NCI-H128 (cell line): ENCODE data around the gene TBRG4.

Source experiments
- DNase-seq: peaks from one replicate; lab custom pipeline; 2025; ENCODE audit not compliant: unreplicated experiment; lab: John Stamatoyannopoulos, UW

The TBRG4 gene

DNA sequence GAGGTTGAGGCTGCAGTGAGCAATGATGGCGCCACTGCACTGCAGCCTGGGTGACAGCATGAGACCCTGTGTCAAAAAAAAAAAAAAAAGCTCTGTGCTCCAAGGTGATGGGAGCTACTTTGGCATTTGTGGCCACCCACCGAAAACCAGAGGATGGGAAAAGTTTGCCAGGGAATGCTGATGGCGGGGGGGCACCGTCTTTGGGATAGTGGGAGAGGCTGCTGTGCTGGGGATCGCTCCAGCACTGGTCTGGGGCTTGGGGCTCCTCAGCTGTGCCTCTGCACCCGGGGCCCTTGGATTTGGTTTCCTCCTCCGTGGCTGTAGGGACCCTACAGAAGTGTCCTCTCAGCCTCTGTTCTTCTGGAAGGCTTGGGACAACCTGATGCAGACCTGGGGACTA, 34.4 kb upstream of the TBRG4 start:
- no peak for DNase-seq

DNA sequence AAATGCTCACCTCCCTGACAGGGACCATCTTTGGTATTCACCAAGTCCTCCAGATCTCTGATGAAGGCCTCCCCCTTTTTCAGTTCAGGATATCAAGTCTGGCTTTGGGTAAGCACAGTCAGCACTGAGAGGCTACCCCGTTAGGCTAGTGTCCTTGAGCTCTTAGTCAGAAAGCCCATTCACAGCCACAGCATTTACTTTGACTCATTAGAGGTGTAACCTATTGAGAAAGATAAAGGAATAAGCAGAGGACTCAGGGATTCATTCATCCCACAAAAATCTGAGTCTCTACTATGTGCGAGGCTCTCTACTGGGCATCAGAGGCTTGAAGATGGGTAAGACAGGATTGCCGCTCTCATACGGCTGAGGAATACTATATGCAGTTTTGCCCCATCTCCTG, 32.1 kb upstream of the TBRG4 start:
- no peak for DNase-seq

DNA sequence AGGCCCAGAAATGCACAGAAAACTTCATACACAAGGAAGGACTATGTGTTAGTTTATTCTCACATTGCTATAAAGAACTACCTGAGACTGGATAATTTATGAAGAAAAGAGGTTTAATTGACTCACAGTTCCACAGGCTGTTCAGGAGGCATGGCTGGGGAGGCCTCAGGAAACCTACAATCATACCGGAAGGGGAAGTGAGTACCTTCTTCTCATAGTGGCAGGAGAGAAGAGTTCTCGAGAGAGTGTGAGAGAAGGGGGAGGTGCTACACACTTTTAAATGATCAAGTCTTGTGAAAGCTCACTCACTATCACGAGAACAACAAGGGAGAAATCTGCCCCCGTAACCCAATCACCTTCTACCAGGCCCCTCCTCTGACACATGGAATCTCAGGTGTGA, 29.3 kb upstream of the TBRG4 start:
- no peak for DNase-seq

DNA sequence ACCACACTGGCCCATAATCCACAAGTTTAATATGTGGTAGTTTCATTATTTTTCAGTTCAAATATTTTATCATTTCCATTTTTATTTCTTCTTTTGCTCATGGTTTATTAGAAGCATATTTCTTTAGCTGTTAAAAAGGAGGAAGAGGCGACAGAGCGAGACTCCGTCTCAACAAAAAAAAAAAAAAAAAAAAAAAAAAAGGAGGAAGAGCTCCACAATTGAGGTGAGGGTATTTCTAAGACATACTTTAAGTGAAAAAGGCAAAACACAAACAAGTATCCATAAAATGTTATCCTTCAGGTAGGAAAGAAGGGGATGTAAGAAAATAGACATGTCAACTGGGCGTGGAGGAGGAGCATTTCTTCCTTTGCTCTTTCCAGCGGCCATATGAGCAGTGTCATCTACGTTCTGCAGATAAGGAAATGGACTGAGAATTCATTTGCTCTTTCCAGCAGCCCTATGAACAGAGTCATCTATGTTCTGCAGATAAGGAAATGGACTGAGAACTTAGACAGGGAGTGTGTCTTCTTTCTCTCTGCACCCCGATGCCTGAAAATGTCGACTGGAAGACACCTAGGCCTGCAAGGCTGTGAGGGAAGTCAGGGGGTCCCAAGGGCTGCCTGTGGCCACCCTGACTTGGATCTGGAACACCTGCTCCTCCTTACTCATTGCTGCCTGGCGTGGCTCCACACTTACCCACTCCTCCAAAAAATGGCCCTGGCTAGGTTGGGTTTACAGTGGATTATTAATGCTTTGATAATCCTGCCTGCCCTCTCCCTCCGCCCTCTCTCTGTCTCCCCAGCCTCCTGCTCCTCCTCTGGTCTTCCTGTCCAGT, 27.2 kb upstream of the TBRG4 start:
- DNase-seq, result no peak

DNA sequence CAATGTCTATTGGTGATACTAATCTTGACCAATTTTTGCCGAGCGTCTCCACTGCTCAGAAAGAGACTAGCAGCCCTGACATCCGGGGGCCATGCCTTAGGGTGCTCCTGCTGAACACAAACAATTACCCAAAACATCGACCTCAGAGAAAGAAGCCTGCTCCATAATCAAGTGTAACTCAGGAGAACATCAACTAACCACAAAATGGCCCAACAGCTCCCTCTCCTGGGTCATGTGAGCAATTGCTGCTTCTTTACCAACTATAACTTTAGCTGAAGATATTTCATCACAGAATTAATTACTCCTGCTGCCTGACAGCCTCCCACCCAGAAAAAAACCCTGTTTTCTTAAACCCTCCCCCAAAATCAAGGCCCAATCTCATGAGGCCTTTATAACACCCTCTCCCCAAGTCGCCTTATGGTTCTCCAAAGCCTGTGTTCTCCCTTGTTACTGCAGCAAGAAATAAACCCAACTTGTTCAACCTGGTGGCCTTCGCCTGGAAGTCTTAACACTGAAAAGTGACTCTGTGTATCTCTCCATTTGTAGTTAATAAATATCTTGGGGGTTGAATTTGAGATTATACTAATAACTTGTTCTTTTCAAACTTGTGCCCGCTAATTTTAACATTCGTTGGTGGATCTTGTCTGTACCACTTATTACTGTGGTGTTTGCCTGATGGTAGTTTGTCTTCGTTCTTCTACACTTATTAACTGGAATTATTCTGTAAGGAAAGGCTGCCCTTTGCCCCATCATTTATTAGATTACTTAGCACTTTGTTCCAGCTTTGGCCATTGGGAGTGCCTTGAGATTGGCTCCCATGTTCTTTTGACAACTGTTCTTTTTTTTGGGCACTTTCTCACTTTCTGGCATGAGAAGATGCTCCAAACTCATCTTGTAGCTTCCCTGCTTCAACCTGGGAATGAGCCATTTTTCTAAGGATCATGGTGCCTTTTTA, 24.9 kb upstream of the TBRG4 start:
- DNase-seq, result peak; percentile 71

DNA sequence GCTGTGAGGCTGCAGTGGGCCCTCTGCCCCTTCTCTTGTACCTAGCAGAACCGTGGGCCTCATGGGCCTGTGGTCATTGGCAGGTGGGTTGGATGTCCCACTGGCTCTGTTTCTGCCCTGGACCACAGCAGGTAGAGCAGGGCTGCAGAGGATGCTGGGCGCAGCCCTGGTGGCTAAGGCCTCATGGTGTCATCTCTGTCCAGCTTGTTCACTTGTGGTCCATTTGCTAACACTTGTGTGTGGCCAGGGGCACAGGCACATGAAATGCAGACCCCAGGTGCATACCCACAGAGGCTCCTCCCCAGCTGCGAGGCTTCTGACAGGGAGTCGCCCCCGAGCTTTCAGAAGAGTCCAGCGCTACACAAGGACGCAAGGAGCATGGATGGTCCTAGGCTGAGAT, 22.4 kb upstream of the TBRG4 start:
- no peak for DNase-seq

DNA sequence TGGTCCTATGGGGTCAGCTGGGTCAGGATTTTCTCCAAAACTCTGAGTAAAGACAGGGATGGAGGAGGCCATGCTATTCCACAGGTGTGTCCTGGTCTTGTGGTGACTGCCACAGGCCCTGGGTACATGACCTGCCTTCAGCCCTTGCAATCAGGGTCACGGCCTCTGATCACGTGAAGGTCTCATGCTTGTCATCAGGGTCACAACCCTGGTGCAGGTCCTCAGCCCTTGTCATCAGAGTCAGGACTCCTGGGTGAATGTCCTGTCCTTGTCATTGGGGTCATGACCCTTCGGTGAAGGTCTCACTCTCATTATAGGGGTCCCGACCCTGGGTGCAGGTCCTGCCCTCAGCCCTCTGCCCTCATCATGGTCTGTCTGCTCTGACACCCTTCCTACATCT, 21.9 kb upstream of the TBRG4 start:
- no peak for DNase-seq

DNA sequence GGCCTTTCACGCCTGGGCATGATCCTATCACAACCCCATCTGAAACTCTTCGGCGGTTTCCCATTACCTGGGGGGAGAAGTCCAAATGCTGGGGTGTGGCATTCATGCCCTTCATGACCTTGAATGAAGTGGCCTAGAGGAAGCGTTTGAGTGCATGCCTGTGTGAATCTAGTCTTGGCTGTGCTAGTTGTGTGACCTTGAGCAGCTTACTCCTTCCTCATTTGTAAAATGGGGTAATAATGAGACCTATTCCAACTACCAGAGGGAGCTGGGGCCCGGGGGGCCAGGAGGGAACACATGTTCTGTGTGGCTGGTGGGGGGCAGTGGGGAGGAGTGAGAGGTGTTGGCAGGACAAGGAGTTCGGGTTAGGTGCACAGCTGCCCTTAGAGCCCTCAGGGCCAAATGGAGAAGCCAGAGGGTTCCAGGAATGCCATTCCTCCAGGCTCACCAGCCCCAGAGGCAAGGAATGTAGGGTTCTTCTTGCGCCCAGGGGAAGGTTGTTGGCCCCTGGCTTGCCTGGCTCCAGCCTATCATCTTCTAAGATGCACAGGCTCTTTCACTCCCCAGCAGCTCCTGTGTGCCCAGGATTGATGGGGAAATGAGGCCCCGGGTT, 21.3 kb upstream of the TBRG4 start:
- DNase-seq, result no peak

DNA sequence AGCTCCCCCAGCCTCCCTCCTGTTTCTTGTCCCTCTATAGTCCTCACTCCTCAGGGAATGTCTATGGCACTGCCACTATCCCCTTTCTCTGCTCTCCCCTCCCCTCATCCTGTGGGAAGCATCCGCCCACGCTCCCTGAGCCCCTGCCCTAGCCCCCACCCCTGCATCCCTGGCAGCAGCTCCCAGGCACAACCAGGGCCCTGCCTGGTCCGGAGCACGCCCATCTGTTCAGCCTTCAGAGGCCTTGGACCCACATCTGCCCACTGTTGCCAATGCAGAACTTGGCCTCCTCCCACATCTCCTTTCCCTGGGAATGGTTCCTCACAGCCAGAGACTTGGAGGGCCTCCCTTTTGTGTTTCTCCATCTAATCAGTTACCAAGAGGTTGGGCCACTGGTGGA, 20.4 kb upstream of the TBRG4 start:
- DNase-seq, result no peak

DNA sequence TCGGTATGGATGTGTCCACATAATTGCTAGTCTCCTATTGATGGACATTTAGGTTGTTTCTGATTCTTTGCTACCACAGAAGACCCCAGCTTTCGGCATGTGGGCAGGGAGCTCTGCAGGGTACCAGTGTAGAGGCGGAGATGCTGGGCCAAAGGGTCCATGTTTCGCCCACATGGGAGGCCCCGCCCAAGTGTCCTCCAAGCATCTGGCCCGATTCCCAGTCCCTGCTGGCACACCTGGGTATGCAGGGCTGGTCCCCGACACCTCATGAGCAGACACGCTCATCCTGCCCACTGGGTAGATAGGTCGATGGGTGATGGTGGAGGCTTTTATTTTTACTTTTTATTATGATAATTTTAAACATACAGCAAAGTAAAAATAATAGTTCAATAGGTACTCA, 19.4 kb upstream of the TBRG4 start:
- no peak for DNase-seq

DNA sequence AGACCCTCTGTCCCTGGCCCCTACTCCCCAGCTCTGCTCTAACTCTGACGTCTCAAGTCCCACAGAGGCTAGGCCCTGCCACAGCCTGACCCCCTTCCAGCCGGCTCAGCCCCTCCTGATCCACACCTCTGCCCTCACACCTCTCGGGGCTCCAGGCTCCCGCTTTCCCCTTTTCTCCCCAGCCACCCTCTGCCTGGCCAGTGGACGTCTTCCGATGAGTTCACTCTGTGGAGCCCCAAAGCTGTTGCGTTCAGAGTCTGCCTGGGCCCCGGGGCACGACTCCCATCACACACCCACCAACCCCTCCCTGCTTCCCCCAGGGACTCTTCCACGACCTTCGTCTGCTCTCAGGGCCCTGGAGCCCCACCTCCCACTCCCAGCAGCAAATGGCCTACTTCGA, 18.4 kb upstream of the TBRG4 start:
- no peak for DNase-seq

DNA sequence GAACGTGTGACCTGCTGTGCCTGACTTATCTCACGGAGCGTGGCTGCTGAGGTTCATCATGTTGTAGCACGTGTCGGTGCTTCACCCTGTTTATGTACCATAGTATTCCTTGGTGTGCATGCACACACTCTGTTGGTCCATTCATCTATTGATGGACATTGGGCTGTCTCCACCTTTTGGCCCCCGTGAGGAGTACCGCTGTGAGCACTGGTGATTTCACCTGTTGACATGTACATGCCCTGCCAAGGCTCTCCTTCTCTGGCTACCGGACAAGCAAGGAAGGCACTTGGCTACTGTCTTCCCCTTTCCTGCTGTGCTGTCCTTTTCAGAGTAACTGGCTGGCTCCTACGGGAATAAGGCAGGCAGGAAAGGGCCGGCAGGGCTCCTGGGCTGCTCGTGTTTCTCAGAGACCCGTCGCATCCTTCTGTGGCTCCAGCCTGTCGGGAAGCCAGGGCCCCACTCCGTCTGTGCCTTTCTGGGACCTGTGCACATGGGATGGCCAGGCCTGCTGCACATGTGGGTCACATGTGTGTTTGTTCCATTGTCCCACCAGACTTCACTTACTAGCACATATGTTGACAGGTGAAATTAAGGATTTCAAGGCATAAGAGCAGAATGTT, 17.8 kb upstream of the TBRG4 start:
- DNase-seq, result no peak

DNA sequence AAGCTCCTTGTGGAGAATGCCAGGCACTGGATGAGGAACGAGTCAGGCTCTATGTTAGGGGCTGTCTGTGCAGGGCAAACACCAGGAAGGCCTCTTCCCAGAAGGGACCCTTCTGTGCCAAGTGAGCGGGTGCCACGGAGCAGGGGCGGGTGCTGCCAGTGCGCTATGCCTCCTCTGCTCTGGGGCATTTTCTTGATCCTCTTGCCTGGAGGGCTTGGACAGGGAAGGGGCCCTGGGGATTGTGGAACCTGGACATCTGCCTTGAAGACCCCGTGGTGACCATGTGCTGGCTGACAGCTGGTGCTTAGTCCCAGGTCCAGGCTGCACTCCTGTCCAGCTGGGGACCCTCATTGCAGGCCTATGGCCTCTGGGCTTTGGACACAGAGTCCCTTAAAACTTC, 15.4 kb upstream of the TBRG4 start:
- no peak for DNase-seq

DNA sequence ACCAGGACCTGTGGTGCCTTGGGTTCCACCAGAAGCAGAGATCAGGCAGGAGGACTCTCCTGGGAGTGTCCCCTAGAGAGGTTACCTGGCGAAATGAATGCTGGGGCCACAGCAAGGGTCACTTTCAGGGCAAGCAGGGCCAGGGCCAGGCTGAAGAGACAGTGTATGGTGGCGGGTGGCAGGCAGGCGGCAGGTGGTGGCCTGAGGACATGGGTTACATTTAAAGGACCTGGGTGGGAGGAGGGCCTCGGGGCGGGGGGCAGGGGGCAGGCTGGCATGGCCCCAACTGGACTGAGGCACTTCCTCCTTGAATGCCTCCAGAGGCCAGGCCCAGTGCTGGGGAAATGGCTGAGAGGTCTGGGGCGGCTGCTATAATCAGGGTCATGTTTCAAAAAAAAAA, 14.7 kb upstream of the TBRG4 start:
- no peak for DNase-seq

DNA sequence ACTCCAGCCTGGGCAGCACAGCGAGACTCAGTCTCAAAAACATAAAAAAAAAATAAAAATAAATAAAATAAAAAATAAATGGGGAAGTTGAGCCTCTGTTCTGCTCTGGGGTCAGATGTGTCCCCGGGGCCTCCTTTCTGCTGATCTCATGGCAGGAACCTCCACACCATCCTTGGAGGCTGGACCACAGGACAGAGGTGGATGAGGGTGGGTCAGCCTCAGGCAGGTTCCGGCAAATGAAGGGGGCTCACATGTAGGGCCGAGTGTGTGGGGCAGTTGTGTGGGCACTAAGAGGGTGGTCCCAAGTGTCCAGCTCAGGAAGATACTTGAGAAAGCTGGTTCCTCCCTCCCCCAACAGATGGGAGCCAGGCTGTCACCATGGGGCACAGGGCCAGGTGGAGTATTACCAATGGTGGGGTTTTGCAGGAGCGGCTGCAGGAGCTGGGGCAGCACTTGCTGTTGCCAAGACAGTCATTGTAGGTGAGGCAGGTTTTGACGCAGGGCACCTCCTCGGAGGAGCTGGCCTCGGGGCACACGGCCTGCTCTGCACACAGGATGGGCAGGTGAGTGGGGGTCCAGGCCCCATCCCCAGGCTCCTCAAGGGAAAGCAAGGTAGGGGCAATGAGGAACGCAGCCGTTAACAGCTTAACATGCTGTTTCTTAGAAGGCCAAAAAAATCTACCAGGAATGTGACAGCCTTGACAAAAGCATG, 13.9 kb upstream of the TBRG4 start:
- no peak for DNase-seq

DNA sequence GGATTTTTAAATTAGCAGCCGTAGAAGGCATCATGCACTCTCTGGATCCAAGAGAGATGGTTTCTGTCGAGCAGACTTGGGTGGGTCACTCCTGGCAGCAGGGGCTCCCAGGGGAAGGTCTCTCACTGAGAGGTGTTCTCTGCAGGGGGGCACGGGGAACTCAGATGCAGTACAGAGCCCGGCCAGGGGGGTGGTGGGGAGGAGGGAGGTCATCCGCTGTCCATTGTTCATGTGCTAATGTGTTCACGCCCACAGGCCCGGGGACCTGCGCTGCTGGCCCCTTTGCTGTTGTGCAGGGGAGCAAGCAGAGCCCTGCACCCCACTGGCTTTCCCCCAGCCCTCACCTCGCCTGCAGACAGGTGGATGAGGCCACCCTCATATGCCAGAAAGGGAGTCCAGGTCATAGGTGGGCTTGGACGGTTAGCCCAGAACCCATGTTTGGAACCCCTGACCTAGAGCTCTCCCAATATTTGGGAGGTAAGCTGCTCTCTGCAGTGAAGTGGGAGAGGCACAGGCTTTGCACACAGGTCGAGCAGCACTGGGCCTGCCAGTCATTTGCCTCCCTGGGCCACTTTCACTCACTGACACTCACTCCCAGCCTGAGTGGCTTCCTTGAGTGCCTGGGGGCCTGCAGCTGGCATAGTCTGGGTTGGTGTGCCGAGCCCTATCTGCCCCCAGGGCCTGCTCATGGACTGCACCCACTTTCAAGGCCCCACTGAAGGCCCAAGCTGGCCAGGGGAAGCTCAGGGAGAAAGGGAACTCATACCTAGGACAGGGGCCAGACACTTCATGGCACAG, 12.6 kb upstream of the TBRG4 start:
- no peak for DNase-seq

DNA sequence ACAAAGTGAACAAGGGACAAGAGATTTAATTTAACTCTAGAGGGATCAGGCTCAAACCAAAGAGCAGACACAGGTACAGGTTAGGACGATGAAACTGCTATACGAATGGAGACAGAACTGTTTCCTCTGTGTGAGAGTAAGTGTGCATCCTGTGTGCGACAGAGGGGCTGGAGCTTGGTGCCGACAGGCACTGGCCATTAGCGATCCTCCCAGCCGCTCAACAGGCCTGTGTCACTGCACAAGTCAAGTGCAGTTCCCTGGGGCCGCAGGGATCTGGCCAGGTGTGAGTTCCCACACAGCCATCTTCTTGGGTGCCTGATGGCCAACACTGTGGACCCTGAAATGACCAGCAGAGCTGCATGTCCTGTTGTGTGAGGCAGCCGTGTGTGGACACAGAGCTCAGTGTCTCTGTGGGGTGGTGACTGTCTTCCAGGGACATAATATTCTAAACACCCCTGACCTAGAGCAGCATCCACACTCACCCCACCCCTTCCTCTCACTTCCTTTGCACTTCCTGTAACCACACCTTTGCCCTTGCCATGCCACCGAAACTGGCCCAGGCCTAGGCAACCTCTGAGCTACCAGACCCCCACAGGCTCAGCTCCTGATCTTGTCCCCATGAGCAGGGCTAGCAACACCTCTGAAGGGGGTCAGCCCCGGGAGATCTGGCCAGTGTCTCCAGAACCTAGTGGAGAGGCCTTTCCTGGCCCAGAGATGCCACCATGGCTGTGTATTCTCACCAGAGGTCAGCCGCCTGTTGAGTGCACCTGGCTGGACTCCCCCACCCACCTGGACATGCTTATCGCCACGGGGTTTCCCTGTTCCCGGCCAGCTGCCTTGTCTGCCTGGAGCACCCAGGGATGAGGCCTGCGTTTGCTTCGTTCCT, 11.7 kb upstream of the TBRG4 start:
- no peak for DNase-seq

DNA sequence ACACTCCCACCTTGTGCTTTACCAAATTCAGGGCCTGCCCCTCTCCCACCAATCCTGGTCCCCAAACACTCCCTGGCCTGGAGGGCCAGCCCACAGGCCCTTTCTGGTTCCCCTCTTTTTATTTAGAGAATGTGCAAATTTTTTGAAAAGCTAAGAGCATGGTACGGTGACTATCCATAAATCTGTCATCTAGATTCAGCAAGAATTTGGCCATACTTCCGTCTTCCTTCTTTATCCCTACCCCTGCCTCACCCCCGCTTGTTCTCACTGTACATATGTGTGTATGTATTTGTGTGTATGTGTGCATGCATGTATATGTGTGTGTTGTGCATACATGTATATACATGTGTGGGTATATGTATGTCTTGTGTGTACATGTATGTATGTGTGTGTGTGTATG, 8.1 kb upstream of the TBRG4 start:
- DNase-seq, result no peak

DNA sequence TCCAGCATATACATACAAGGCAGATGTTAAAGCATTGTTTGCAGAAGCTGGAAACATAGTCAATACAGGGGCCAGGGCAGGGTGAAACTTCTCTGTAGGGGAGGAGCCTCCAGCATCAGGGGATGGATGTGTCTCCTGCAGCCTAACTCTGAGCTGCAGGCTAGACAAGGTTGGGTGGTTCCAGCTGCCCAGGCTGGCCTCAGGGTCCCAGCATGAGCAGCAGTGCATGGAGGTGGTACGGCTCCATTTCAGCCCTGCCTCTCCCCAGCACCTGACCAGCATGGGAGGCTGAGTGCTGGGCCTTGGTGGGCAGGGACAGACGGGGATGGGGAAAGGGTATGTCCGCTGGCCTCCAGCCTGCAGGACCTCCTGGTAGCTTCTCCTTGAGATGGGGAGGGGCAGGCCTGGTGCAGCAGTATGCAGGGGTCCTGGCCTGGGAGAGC, 7.4 kb upstream of the TBRG4 start:
- DNase-seq, result no peak
